Stomach (tissue), 9 donors: Measurements from ENCODE around the gene ZNF516. TPM values are rescaled to one million over a fixed set of nuclear protein-coding genes. Genes with fewer than 3 reads are reported as not detected.

Source experiments
- DNase-seq, 2 donors: peaks; one replicate each; pipeline versions ENCODE4 v3.0.0 to v3.0.0-alpha.2; 2013 to 2019
- H3K27ac ChIP-seq, 5 donors: fragments of 200-600 bp in 4 of 5; sonication (generic) in 4 of 5; one replicate each; pipeline ENCODE4 v1.5.1; 2013 to 2019; ENCODE audit warnings: mild to moderate bottlenecking in 1 of 5, moderate library complexity in 1 of 5
- H3K27me3 ChIP-seq, 3 donors: fragments of 200-600 bp; sonication (generic); one replicate each; pipeline ENCODE4 v1.5.1; 2017 to 2019; ENCODE audit warnings: mixed run types in 1 of 3
- H3K36me3 ChIP-seq, 4 donors: fragments of 200-600 bp; sonication (generic); 1 replicate in 3 of 4; 2 replicates in 1 of 4; pipeline ENCODE4 v1.5.1; 2016 to 2019
- H3K4me1 ChIP-seq, 4 donors: fragments of 200-600 bp; sonication (generic); one replicate each; pipeline ENCODE4 v1.5.1; 2016 to 2019
- H3K4me3 ChIP-seq, 4 donors: fragments of 200-600 bp; sonication (generic) in 3 of 4; one replicate each; pipeline ENCODE4 v1.5.1; 2016 to 2019; ENCODE audit warnings: mild to moderate bottlenecking in 1 of 4
- H3K9me3 ChIP-seq, 4 donors: fragments of 200-600 bp; sonication (generic); one replicate each; pipeline ENCODE4 v1.5.1; 2016 to 2019
- EP300 ChIP-seq: sonication (generic); formaldehyde crosslinking; IDR thresholded peaks from one replicate; pipeline ENCODE4 v1.6.1; 2017; ENCODE audit warnings: antibody characterized with exemption
- POLR2A ChIP-seq, 4 donors: fragments of 450-650 bp; IDR thresholded peaks; one replicate each; pipeline ENCODE4 v1.6.1; 2016; ENCODE audit warnings: antibody characterized with exemption in 4 of 4, control low read depth in 2 of 4, mild to moderate bottlenecking in 1 of 4, moderate library complexity in 1 of 4
- POLR2AphosphoS5 ChIP-seq, 3 donors: sonication (generic); formaldehyde crosslinking; IDR thresholded peaks; one replicate each; pipeline ENCODE4 v1.6.1; 2016; ENCODE audit warnings: antibody characterized with exemption in 3 of 3
- WGBS, 5 donors: extraction: QIAGEN DNeasy Blood & Tissue Kit in 3 of 5; methylation state at CpG; one replicate each; pipeline versions ENCODE4 v1.1.5 to v1.1.7; 2013 to 2018; 5-methylcytosine and 5-hydroxymethylcytosine counted together
- intact Hi-C: fragments of 100-400 bp; cut with DNase I; formaldehyde crosslinking; loops from one replicate; pipeline ENCODE4 v1.15.1; 2023; ENCODE audit warnings: low total_unique reads
- polyA plus RNA-seq, 3 donors: library from polyadenylated mRNA; stranded (reverse); fragments of 200-250 nt; gene quantifications; one replicate each; pipeline ENCODE4 v1.2.3, GENCODE V29; 2013
- total RNA-seq, 5 donors: library from RNA; depleted of rRNA; stranded (reverse); fragments of >200 nt; gene quantifications; one replicate each; pipeline versions ENCODE4 v1.1.0 to v1.2.3, GENCODE V29; 2014 to 2016
- TF ChIP-seq, protein P1 (sequence below), 7 experiments: fragments of 450-650 bp in 4 of 7; fragments of 200-600 bp in 3 of 7; sonication (generic) in 3 of 7; IDR thresholded peaks; one replicate each; pipeline ENCODE4 v1.5.1; 2016 to 2019; ENCODE audit warnings: antibody characterized with exemption in 7 of 7, control low read depth in 2 of 7, mild to moderate bottlenecking in 1 of 7
- donor health status: healthy with polysubstance abuse.
- donor health status: Bipolar disorder and iron deficiency.
- donor health status: healthy.

Gene ZNF516
- total and polyA plus RNA-seq, 8 donors: 2.3 to 25.9 (median 14.4) TPM

- Histone ChIP-seq H3K36me3 (peaks cover 0 to 3% (median 0%) of the 10 kb centered on the region in 4 donors), H3K4me3 (no peak overlapping the region), H3K27me3 (no peaks in the 10 kb centered on the region), H3K9me3 (no peaks in the 10 kb centered on the region), H3K27ac (no peak overlapping the region), H3K4me1 (peaks cover 33 to 75% (median 49%) of the 10 kb centered on the region in 4 donors)
- 70 to 88% (median 84%) methylated on average over 3 of the region's 3 CpGs for WGBS, 5 donors
- no peak for DNase-seq
- intact Hi-C loops: no loop called here
- no peak for TF ChIP-seq EP300
- TF ChIP-seq, protein P1, sequence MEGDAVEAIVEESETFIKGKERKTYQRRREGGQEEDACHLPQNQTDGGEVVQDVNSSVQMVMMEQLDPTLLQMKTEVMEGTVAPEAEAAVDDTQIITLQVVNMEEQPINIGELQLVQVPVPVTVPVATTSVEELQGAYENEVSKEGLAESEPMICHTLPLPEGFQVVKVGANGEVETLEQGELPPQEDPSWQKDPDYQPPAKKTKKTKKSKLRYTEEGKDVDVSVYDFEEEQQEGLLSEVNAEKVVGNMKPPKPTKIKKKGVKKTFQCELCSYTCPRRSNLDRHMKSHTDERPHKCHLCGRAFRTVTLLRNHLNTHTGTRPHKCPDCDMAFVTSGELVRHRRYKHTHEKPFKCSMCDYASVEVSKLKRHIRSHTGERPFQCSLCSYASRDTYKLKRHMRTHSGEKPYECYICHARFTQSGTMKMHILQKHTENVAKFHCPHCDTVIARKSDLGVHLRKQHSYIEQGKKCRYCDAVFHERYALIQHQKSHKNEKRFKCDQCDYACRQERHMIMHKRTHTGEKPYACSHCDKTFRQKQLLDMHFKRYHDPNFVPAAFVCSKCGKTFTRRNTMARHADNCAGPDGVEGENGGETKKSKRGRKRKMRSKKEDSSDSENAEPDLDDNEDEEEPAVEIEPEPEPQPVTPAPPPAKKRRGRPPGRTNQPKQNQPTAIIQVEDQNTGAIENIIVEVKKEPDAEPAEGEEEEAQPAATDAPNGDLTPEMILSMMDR (IDR thresholded peaks at IDR 0.05): no peak
- TF ChIP-seq POLR2AphosphoS5 (IDR thresholded peaks at IDR 0.05): no peak
- no peak for TF ChIP-seq POLR2A (IDR thresholded peaks at IDR 0.05)
Measured at GRCh38 chr18:76486038-76486437, 9.0 kb downstream of the ZNF516 start.

GRCh38 chr18:76484749-76485387, 10.2 kb downstream of the ZNF516 start:
- H3K4me3 ChIP-seq: no peak overlapping the region
- WGBS, 5 donors: 72 to 81% (median 75%) methylated on average over 6 of the region's 6 CpGs
- TF ChIP-seq EP300 (no peak), POLR2A (IDR thresholded peaks at IDR 0.05) (no peak), POLR2AphosphoS5 (IDR thresholded peaks at IDR 0.05) (no peak)
- TF ChIP-seq, protein P1 (IDR thresholded peaks at IDR 0.05): no peak
- H3K9me3 ChIP-seq: no peaks in the 10 kb centered on the region
- peaks cover 0 to 3% (median 0%) of the 10 kb centered on the region in 4 donors for H3K36me3 ChIP-seq
- peaks cover 33 to 65% (median 42%) of the 10 kb centered on the region in 4 donors for H3K4me1 ChIP-seq
- intact Hi-C loops: no loop called here
- H3K27me3 ChIP-seq: no peaks in the 10 kb centered on the region
- DNase-seq: no peak
- no peak overlapping the region for H3K27ac ChIP-seq

DNA sequence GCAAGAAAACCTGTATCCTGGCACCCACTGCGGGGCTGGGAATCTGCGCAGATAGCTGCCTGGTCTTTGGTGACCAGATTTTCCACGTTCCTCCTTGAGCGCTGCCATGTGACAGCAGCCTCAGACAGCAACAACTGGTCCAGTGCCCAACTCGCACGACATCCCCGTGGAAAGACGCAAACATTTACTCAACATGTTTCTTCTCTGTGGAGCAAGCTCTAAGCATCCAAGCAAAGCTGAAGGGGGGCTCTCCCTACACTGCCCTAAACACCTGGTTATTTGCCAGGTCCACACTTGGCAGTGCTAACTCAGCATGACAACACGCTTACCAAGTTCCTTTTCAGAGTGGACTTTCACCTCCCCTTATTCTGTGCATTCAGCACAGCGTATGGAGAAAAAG, 11.3 kb downstream of the ZNF516 start:
- H3K27ac ChIP-seq: peak overlapping the region in 1 of 5 donors; percentile 28
- H3K36me3 ChIP-seq: peaks cover 0 to 3% (median 0%) of the 10 kb centered on the region in 4 donors
- no peak for TF ChIP-seq POLR2A (IDR thresholded peaks at IDR 0.05)

GRCh38 chr18:76482971-76483691, 11.9 kb downstream of the ZNF516 start:
- peak in 1 of 2 donors; percentile 67 for DNase-seq
- H3K36me3 ChIP-seq: peaks cover 0 to 3% (median 0%) of the 10 kb centered on the region in 4 donors
- H3K9me3 ChIP-seq: no peaks in the 10 kb centered on the region
- H3K4me1 ChIP-seq: peaks cover 24 to 58% (median 35%) of the 10 kb centered on the region in 4 donors
- TF ChIP-seq EP300: no peak
- no peak for TF ChIP-seq POLR2A (IDR thresholded peaks at IDR 0.05)
- TF ChIP-seq POLR2AphosphoS5 (IDR thresholded peaks at IDR 0.05): no peak
- TF ChIP-seq, protein P1 (IDR thresholded peaks at IDR 0.05): no peak
- intact Hi-C loops: no loop called here
- peak overlapping the region in 1 of 5 donors; percentile 28 for H3K27ac ChIP-seq
- H3K27me3 ChIP-seq: no peaks in the 10 kb centered on the region
- H3K4me3 ChIP-seq: no peak overlapping the region
- WGBS, 5 donors: 81 to 90% (median 85%) methylated on average over 15 of the region's 15 CpGs

More for the DNA sequence above, 11.3 kb downstream of the ZNF516 start:
- Histone ChIP-seq H3K4me1 (peaks cover 27 to 62% (median 39%) of the 10 kb centered on the region in 4 donors), H3K9me3 (no peaks in the 10 kb centered on the region), H3K4me3 (no peak overlapping the region), H3K27me3 (no peaks in the 10 kb centered on the region)
- intact Hi-C loops: no loop called here
- peak in 1 of 2 donors; percentile 84 for DNase-seq
- WGBS, 5 donors: 52 to 64% (median 57%) methylated on average over 10 of the region's 10 CpGs
